Measurements from ENCODE around the gene DDX41.

- TF ChIP-seq, protein P1, sequence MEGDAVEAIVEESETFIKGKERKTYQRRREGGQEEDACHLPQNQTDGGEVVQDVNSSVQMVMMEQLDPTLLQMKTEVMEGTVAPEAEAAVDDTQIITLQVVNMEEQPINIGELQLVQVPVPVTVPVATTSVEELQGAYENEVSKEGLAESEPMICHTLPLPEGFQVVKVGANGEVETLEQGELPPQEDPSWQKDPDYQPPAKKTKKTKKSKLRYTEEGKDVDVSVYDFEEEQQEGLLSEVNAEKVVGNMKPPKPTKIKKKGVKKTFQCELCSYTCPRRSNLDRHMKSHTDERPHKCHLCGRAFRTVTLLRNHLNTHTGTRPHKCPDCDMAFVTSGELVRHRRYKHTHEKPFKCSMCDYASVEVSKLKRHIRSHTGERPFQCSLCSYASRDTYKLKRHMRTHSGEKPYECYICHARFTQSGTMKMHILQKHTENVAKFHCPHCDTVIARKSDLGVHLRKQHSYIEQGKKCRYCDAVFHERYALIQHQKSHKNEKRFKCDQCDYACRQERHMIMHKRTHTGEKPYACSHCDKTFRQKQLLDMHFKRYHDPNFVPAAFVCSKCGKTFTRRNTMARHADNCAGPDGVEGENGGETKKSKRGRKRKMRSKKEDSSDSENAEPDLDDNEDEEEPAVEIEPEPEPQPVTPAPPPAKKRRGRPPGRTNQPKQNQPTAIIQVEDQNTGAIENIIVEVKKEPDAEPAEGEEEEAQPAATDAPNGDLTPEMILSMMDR (IDR thresholded peaks at IDR 0.05), result no peak
- no peak for TF ChIP-seq POLR2A (IDR thresholded peaks at IDR 0.05)
These were observed 34.4 kb downstream of the DDX41 start for GRCh38 chr5:177482359-177482795.
